Naive B cell (primary cell): ENCODE measurements around the gene PES1. TPM values are rescaled to one million over a fixed set of nuclear protein-coding genes. Genes with fewer than 3 reads are reported as not detected.

Source experiments
- polyA plus RNA-seq, 6 donors: library from polyadenylated mRNA; unstranded; fragments of 300-500 nt; fragmentation: Illumina TruSeq; gene quantifications; one replicate each; pipeline ENCODE4 v1.2.3, GENCODE V29; 2021; ENCODE audit warnings: low read depth in 6 of 6

Gene PES1
- polyA plus RNA-seq, 6 donors from 2014 or later = 25.9 to 49.9 (median 36.9) TPM

Other genes with a start within 250 kb of the PES1 start
- gene SF3A1, start 235.0 kb downstream of the PES1 start, polyA plus RNA-seq = 100 to 1,000 TPM in 1 of 6 donors, 10 to 100 TPM in 5; 34.1 to 110 (median 80.3) TPM
- gene CCDC157, start 234.9 kb downstream of the PES1 start, polyA plus RNA-seq = 1 to 10 TPM in 3 of 6 donors, under 1 TPM in 2, not detected in 1; 0.47 to 2.6 (median 1.6) TPM
- gene RNF215, start 204.5 kb downstream of the PES1 start, polyA plus RNA-seq = 1 to 10 TPM in 1 of 6 donors, under 1 TPM in 4, not detected in 1; 0.30 to 1.0 (median 0.95) TPM
- 1 to 10 TPM in 3 of 6 donors, under 1 TPM in 3; 0.60 to 2.6 (median 1.0) TPM for gene SEC14L2, start 194.9 kb downstream of the PES1 start, polyA plus RNA-seq
- gene MTFP1, start 166.1 kb downstream of the PES1 start, polyA plus RNA-seq = 10 to 100 TPM in 4 of 6 donors, 1 to 10 TPM in 2; 2.6 to 18.0 (median 13.2) TPM
- not detected for gene SEC14L3, start 119.9 kb downstream of the PES1 start, polyA plus RNA-seq
- not detected for gene SEC14L4, start 86.2 kb downstream of the PES1 start, polyA plus RNA-seq
- gene SEC14L6, start 45.2 kb downstream of the PES1 start, polyA plus RNA-seq = not detected
- under 1 TPM in 4 of 6 donors, not detected in 2; 0.24 to 0.65 (median 0.49) TPM for gene GAL3ST1, start 17.2 kb downstream of the PES1 start, polyA plus RNA-seq
- gene TCN2, start 15.3 kb upstream of the PES1 start, polyA plus RNA-seq = under 1 TPM in 1 of 6 donors, not detected in 5; 0.80 TPM
- gene SLC35E4, start 43.9 kb upstream of the PES1 start, polyA plus RNA-seq = under 1 TPM in 5 of 6 donors, not detected in 1; 0.09 to 0.45 (median 0.33) TPM
- 10 to 100 TPM in 5 of 6 donors, 1 to 10 TPM in 1; 9.0 to 18.1 (median 12.3) TPM for gene DUSP18, start 76.0 kb upstream of the PES1 start, polyA plus RNA-seq
- 1 to 10 TPM in 1 of 6 donors, under 1 TPM in 4, not detected in 1; 0.20 to 1.1 (median 0.61) TPM for gene OSBP2, start 103.0 kb upstream of the PES1 start, polyA plus RNA-seq